ENCODE results near the gene PLTP. TPM values are rescaled to one million over a fixed set of nuclear protein-coding genes. Genes with fewer than 3 reads are reported as not detected.

PLTP gene
- total RNA-seq, 1 donor from 2014 or later = 162 TPM

DNA sequence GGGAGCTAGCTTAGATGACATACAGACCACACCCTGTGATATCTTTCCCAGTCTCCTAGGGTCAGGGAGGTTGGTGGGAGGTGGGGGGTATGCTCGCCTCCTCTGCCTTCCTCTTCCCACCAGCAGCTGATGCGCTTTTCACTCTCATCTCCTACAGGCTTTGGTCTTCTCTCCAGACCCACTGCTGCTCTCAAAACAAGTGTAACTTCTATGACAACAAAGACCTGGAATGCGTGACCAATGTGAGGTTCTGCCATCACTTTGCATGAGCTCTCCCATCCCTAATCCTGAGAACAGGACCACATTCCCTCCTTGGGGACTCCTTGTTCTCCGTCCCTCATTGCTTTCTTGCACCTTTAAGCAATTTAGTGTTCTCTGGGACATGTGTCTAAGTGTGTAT, 18.1 kb downstream of the PLTP start:
- Histone ChIP-seq H3K27ac (ENCODE audit: low read depth, low read length) (no peak overlapping the region), H3K9ac (ENCODE audit: low read length) (no peak overlapping the region), H3K4me3 (ENCODE audit: insufficient read depth, low read depth, low read length) (no peak overlapping the region), H3K27me3 (ENCODE audit: insufficient read depth, low read length) (no peaks in the 10 kb centered on the region), H3K79me2 (ENCODE audit: insufficient read depth, low read length) (peaks cover 16% of the 10 kb centered on the region), H3K36me3 (ENCODE audit: insufficient read depth, low read length) (peaks cover 8% of the 10 kb centered on the region), H3K4me2 (ENCODE audit: low read length) (no peak overlapping the region), H3K4me1 (ENCODE audit: insufficient read depth, low read length) (peaks cover 30% of the 10 kb centered on the region), H4K20me1 (ENCODE audit: insufficient read depth, low read length) (peaks cover 18% of the 10 kb centered on the region), H3K9me3 (ENCODE audit: insufficient read depth, low read depth, low read length) (no peaks in the 10 kb centered on the region), H2AFZ (ENCODE audit: low read depth, low read length) (no peak overlapping the region)
- FAIRE-seq = no peak
- H3K4me3 Mint-ChIP-seq (ENCODE audit: unreplicated experiment) = no peak overlapping the region
- no peaks in the 10 kb centered on the region for H3K27me3 Mint-ChIP-seq (ENCODE audit: low read depth, unreplicated experiment)
- H3K27ac Mint-ChIP-seq (ENCODE audit: unreplicated experiment) = no peak overlapping the region
- peaks cover 9% of the 10 kb centered on the region for H3K4me1 Mint-ChIP-seq (ENCODE audit: low read depth, unreplicated experiment)
- H3K9me3 Mint-ChIP-seq (ENCODE audit: unreplicated experiment) = no peaks in the 10 kb centered on the region
- no peak for DNase-seq (ENCODE audit: low read depth)
- H3K36me3 Mint-ChIP-seq (ENCODE audit: low read depth, unreplicated experiment) = peaks cover 24% of the 10 kb centered on the region
- TF ChIP-seq, protein P1, sequence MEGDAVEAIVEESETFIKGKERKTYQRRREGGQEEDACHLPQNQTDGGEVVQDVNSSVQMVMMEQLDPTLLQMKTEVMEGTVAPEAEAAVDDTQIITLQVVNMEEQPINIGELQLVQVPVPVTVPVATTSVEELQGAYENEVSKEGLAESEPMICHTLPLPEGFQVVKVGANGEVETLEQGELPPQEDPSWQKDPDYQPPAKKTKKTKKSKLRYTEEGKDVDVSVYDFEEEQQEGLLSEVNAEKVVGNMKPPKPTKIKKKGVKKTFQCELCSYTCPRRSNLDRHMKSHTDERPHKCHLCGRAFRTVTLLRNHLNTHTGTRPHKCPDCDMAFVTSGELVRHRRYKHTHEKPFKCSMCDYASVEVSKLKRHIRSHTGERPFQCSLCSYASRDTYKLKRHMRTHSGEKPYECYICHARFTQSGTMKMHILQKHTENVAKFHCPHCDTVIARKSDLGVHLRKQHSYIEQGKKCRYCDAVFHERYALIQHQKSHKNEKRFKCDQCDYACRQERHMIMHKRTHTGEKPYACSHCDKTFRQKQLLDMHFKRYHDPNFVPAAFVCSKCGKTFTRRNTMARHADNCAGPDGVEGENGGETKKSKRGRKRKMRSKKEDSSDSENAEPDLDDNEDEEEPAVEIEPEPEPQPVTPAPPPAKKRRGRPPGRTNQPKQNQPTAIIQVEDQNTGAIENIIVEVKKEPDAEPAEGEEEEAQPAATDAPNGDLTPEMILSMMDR (IDR thresholded peaks at IDR 0.05; ENCODE audit: insufficient read depth, low read depth, low read length) = no peak
- TF ChIP-seq EZH2 (IDR thresholded peaks at IDR 0.05; ENCODE audit: insufficient read depth, low read length) = no peak

- H3K27ac ChIP-seq (ENCODE audit: low read depth, low read length) = no peak overlapping the region
- peaks cover 8% of the 10 kb centered on the region for H3K36me3 ChIP-seq (ENCODE audit: insufficient read depth, low read length)
- TF ChIP-seq, protein P1 (IDR thresholded peaks at IDR 0.05; ENCODE audit: insufficient read depth, low read depth, low read length) = no peak
- TF ChIP-seq EZH2 (IDR thresholded peaks at IDR 0.05; ENCODE audit: insufficient read depth, low read length) = no peak
- H3K27me3 ChIP-seq (ENCODE audit: insufficient read depth, low read length) = no peaks in the 10 kb centered on the region
- DNase-seq (ENCODE audit: low read depth) (no peak), FAIRE-seq (no peak)
- H3K4me3 ChIP-seq (ENCODE audit: insufficient read depth, low read depth, low read length) = no peak overlapping the region
- no peak overlapping the region for H3K9ac ChIP-seq (ENCODE audit: low read length)
- peaks cover 24% of the 10 kb centered on the region for H4K20me1 ChIP-seq (ENCODE audit: insufficient read depth, low read length)
- no peak overlapping the region for H3K27ac Mint-ChIP-seq (ENCODE audit: unreplicated experiment)
- no peak overlapping the region for H3K4me2 ChIP-seq (ENCODE audit: low read length)
- no peaks in the 10 kb centered on the region for H3K9me3 Mint-ChIP-seq (ENCODE audit: unreplicated experiment)
- H3K36me3 Mint-ChIP-seq (ENCODE audit: low read depth, unreplicated experiment) = peaks cover 20% of the 10 kb centered on the region
- H3K4me1 Mint-ChIP-seq (ENCODE audit: low read depth, unreplicated experiment) = peaks cover 9% of the 10 kb centered on the region
- peaks cover 30% of the 10 kb centered on the region for H3K4me1 ChIP-seq (ENCODE audit: insufficient read depth, low read length)
- H2AFZ ChIP-seq (ENCODE audit: low read depth, low read length) = no peak overlapping the region
- peak overlapping the region; percentile 89 for H3K4me3 Mint-ChIP-seq (ENCODE audit: unreplicated experiment)
- H3K9me3 ChIP-seq (ENCODE audit: insufficient read depth, low read depth, low read length) = no peaks in the 10 kb centered on the region
- peaks cover 16% of the 10 kb centered on the region for H3K79me2 ChIP-seq (ENCODE audit: insufficient read depth, low read length)
- H3K27me3 Mint-ChIP-seq (ENCODE audit: low read depth, unreplicated experiment) = no peaks in the 10 kb centered on the region
Measured at GRCh38 chr20:45892828-45893500, 19.0 kb downstream of the PLTP start.

All from astrocyte (in vitro differentiated cells and primary cell).